HG03045 (cell line): Measurements from ENCODE around the gene RBM5.

Experiments
- ATAC-seq: cut with Tn5 transposase; IDR thresholded peaks from one replicate; pipeline ENCODE4 v1.9.1; 2021; ENCODE audit warnings: mild to moderate bottlenecking, moderate library complexity; ENCODE audit not compliant: unreplicated experiment

Gene RBM5

GRCh38 chr3:50121072-50122032 is 32.6 kb downstream of the RBM5 start:
- no peak for ATAC-seq

DNA sequence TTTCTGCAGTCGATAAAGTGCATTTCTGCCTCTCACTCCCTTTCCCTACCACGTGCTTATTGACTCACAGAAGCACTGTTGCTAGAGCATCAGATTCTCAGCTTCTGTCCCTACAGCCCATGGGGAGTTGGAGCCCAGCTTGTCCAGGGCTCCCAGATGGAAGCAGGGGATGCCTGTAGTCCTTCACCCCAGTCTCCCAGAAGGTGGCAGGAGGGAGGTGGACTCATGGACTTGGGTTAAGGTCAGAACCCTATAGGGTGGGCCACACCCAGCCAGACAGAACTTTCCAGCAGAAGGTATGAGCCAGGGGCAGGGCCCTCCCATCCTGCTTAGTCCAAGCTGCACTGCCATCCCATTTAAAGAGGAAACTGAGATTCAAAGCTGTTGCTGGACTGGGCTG is 33.4 kb downstream of the RBM5 start:
- no peak for ATAC-seq

DNA sequence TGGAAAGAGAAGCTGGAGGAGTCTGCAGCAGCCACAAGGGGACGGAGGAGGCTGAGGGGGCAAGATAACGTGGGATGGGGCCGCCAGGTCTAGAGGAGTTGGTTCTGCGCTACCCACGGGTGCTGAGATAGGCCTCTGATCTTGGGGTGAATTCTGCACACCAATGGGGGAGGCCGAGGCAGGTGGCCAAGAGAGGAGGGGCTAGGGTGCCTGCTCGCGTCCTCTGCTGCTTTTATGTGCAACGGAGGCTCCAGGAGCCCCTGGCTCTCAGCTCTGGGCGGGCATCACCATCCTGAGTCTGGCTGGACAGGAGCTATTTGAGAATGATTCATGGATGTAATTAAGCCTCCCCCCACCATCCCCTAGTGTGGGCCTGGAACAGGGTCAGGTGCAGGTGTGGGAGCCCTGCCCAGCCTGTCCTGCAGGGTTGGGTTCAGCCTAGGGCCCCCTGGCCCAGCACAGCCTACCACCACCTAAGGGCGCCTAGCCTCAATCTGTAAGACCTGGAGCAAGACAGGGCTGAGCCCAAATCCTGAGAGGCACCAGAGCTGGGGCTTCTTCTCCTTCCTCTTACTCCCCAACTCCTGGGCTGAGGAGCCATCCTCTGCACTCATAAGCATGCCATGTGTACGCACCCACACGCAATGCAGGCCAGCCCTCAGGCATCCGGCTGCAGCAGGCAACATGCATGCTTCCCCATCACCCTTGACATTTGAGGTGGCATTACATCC is 34.1 kb downstream of the RBM5 start:
- ATAC-seq, result no peak

DNA sequence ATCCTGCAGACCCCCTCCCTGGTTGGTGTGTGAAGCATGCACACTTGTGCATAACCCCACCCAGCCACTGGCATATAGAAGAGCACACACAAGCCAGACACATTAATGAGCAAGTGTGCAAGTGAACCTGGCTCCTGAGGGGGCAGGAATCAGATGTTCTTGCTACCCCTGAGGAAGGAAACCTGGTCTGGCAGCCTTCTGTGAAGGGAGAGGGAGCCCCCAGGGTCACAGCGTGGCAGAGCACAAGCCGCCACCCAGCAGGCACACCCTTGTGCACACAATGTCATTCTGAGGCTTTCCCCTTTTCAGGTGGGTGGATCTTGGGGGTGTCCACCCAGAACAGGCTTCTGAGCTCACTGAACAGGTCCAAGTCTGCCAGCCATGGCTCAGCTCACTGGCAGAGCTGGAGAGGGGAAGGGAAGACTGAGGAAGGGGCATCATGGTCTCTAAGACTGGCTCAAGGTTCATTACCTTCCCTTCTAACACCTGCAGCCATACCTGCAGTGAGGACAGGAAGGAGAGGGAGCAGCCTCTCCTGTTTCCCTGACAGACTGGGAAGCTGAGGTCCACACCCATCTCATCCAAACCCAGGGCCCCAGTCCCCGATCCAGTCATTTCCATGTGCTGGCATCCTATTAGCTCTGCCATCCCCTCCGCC is 34.8 kb downstream of the RBM5 start:
- ATAC-seq, result no peak

GRCh38 chr3:50124052-50124799 is 35.5 kb downstream of the RBM5 start:
- no peak for ATAC-seq

DNA sequence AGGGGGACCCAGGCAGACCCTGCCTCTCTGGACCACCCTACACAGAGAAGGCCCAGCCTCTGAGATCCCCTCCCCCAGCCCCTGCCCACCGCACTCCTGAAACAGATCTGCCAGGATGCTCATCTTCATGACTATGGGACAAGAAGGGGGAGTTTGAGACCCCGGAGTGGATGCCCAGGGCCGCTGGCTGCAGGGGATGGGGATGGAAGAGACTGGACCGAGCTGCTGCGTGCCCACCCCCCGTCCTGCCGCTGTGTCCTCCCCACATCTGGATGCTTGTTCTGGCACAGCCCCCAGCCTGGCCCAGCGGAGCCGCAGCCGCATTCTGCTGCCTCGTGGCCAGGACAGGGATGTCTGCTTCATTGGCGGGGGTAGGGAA is 36.1 kb downstream of the RBM5 start:
- ATAC-seq, result no peak

DNA sequence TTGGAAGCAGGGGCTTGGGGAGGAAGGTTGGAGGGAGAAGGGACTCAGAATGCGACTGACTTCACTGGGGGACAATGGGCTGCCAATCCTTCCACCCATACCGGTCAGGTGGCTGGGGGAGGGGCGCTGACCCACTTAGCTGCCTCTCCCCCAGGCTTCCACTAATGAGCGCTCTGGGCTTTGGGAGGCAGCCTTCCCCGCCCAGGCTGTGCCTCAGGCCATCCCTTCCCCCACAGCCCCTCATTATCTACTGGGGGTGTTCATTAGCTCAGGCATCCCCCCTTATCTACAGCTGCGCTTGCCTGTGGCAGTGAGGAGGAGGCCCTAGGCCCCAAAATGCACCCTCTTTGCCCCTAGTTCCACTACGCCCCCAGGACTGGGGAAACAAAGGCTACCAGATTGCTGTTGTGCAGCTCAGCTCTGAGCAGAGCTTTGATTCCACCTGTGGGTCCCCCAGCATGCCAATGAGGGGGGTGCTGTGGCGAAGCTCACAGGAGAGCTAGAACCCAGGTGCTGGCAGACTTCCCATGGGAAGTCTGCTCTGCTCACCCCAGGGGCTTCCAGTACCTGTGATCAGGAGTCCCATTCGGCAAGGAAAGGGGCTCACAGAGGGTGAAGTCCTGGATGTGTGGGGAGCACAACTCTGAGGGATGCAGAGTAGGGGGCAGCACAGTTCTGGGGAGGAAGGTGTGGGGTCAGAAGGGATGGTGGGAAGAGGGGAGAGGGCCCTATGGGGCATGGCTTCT is 37.0 kb downstream of the RBM5 start:
- no peak for ATAC-seq

GRCh38 chr3:50126287-50127211 is 37.8 kb downstream of the RBM5 start:
- ATAC-seq, result no peak

- no peak for ATAC-seq
These were observed 38.6 kb downstream of the RBM5 start for GRCh38 chr3:50127251-50127691.

GRCh38 chr3:50128001-50128400 is 39.3 kb downstream of the RBM5 start:
- no peak for ATAC-seq

DNA sequence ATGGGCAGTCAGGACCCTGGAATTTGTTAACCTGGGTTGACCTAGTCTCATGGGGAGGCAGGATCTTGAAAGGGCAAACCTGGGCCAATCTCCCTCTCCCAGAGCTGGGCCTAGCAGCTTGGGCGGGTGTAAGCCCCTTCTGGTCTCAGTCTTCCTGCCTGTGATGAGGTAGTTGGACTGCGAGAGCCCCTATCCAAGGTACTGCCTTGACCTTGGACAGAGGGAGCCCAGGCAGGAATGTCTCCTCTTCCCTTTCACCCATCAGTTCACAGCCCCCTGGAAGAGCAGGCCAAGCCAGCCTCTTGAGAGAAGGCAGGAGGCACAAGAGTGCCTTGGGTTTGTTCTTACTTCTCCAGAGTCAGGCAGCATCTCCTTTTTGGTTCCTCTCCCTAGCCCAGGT is 41.7 kb downstream of the RBM5 start:
- no peak for ATAC-seq

DNA sequence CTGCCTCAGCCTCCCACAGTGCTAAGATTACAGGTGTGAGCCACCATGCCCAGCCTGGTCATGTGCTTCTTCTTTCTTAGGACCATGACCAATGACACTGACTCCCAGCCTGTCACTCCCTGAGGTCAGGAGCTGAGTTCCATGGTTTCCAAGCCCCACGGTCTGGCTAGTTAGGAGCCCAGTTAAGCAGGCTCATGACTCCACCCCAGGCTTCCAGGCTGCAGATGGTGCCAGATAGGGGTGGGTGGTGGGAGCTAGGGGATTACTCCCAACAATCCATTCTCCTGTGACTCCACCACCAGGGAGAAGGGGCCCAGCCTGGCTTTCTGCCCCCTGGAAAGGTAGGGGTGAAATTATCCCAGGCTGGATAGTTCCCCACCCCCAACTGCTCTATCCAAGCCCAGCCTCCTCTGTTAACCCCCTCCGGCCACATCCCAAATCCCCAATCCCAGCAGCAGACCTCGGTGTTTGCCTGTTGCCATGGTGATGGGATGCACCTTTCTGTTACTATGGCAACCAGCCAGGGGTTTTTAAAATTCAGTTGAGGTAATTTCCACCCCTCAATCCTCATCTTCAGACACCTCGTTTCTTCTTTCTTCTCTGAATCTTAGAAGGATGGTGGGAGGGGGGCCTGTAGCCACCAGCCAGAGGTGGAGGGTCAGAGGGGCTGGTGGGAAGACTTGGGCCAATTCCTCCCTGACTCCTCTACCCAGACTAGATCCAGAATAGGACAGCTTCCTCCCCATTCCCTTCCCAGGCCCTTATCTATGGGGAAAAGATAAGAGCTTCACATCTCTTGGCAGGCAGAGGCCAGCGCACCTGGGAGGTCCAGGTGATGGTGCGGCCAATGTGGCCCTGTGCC is 43.9 kb downstream of the RBM5 start:
- ATAC-seq, result no peak

- ATAC-seq, result no peak
These were observed 44.5 kb downstream of the RBM5 start for GRCh38 chr3:50133283-50133615.

GRCh38 chr3:50134367-50134766 is 45.6 kb downstream of the RBM5 start:
- ATAC-seq, result no peak

GRCh38 chr3:50135964-50136363 is 47.2 kb downstream of the RBM5 start:
- no peak for ATAC-seq

- ATAC-seq, result no peak
These were observed 48.1 kb downstream of the RBM5 start for GRCh38 chr3:50136714-50137405.

DNA sequence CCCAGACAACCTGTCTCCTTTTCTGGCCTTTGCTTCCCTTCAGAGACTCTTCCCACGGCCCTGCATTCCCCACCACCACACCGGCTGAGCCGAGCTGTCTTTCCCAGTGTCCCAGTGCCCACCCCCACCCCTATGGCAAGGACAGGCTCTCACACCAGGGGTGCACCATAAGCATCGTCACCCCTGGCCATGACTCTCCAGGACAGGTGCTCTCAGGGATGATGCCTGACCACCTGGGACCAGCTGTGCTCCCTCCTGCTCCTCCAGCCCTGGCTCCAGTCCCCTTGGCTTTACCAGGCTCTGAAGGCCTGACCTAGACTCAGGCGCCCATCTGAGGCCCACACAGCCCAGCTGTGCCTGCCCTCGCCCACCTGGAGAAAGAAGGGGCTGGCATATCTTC is 48.8 kb downstream of the RBM5 start:
- ATAC-seq, result no peak
